Neural progenitor cell (in vitro differentiated cells): ENCODE results near the gene ASNS.
A peak's percentile ranks its signal among the peaks of the same experiment; 100 is the strongest.
"Not testable (repeated sequence)": the region's sequence is repeated elsewhere in the genome, so short reads cannot be mapped to it uniquely, and the experiment has no call there.

ENCODE experiments used
- CTCF ChIP-seq: fragments of 200-600 bp; sonication (generic); IDR thresholded peaks from 2 replicates; pipeline ENCODE4 v1.5.1; 2017; ENCODE audit warnings: antibody characterized with exemption, mild to moderate bottlenecking
- EZH2 ChIP-seq: fragments of 200-600 bp; sonication (generic); IDR thresholded peaks from 2 replicates; pipeline ENCODE4 v1.6.1; 2017; ENCODE audit warnings: antibody characterized with exemption, mild to moderate bottlenecking, moderate library complexity
- EZH2phosphoT487 ChIP-seq: fragments of 200-600 bp; sonication (generic); IDR thresholded peaks from 2 replicates; pipeline ENCODE4 v1.6.1; 2017; ENCODE audit warnings: antibody characterized with exemption

GRCh38 chr7:97891721-97892120, 19.5 kb upstream of the ASNS start:
- TF ChIP-seq EZH2, EZH2phosphoT487: not testable (repeated sequence)
- TF ChIP-seq CTCF = peak; percentile 24
